Transverse colon (tissue), 4 donors: ENCODE data around the gene ACBD5. TPM values are rescaled to one million over a fixed set of nuclear protein-coding genes. Genes with fewer than 3 reads are reported as not detected.
"Not testable (repeated sequence)": the region's sequence is repeated elsewhere in the genome, so short reads cannot be mapped to it uniquely, and the experiment has no call there.

Experiments
- DNase-seq: peaks from one replicate; pipeline ENCODE4 v3.0.0-alpha.2; 2019
- H3K27ac ChIP-seq, 4 donors: fragments of 200-600 bp; sonication (generic); 2 replicates each; pipeline ENCODE4 v1.5.1; 2016 to 2018; ENCODE audit warnings: inconsistent platforms in 4 of 4
- H3K27me3 ChIP-seq: fragments of 200-600 bp; sonication (generic); 2 replicates; pipeline ENCODE4 v1.5.1; 2017; ENCODE audit warnings: inconsistent platforms
- H3K36me3 ChIP-seq, 4 donors: fragments of 200-600 bp; sonication (generic); 2 replicates each; pipeline ENCODE4 v1.5.1; 2017 to 2019; ENCODE audit warnings: inconsistent platforms in 4 of 4
- H3K4me1 ChIP-seq, 4 donors: fragments of 200-600 bp; sonication (generic); 2 replicates each; pipeline ENCODE4 v1.5.1; 2017 to 2020; ENCODE audit warnings: inconsistent platforms in 4 of 4
- H3K4me3 ChIP-seq, 4 donors: fragments of 200-600 bp; sonication (generic); 1 replicate in 1 of 4; 2 replicates in 3 of 4; pipeline versions ENCODE4 v1.5.1 to v1.6.1; 2017 to 2019; ENCODE audit warnings: inconsistent platforms in 4 of 4
- H3K9me3 ChIP-seq, 2 donors: fragments of 200-600 bp; sonication (generic); 2 replicates each; pipeline ENCODE4 v1.5.1; 2017 to 2019; ENCODE audit warnings: inconsistent platforms in 2 of 2
- EP300 ChIP-seq: sonication (generic); formaldehyde crosslinking; IDR thresholded peaks from one replicate; pipeline ENCODE4 v1.6.1; 2017; ENCODE audit warnings: antibody characterized with exemption, low read depth
- POLR2A ChIP-seq: fragments of 450-650 bp; IDR thresholded peaks from one replicate; pipeline ENCODE4 v1.6.1; 2016; ENCODE audit warnings: antibody characterized with exemption, mild to moderate bottlenecking, moderate library complexity
- POLR2AphosphoS5 ChIP-seq, 3 donors: sonication (generic); formaldehyde crosslinking; IDR thresholded peaks; one replicate each; pipeline ENCODE4 v1.6.1; 2016; ENCODE audit warnings: antibody characterized with exemption in 3 of 3
- WGBS, 2 donors: methylation state at CpG; one replicate each; pipeline ENCODE4 v1.1.5; 2018; ENCODE audit warnings: low coverage in 1 of 2; 5-methylcytosine and 5-hydroxymethylcytosine counted together
- in situ Hi-C, 4 donors: fragments of 200-750 bp; cut with MboI; loops; one replicate each; pipeline versions ENCODE4 v1.15.0 to v1.15.1; 2017; ENCODE audit warnings: low sequenced_read_pairs in 3 of 4, low pct_ligation_motif_present in 1 of 4, low pct_unique_long_range_greater_than_20kb in 1 of 4
- intact Hi-C: fragments of 100-400 bp; cut with DNase I; formaldehyde crosslinking; loops from one replicate; pipeline ENCODE4 v1.15.1; 2023; ENCODE audit warnings: low total_unique reads
- total RNA-seq, 4 donors: library from RNA; depleted of rRNA; stranded (reverse); fragments of >200 nt; gene quantifications; one replicate each; pipeline ENCODE4 v1.1.0, GENCODE V29; 2016
- TF ChIP-seq, protein P1 (sequence below), 5 experiments: fragments of 200-600 bp in 3 of 5; fragments of 450-650 bp in 2 of 5; sonication (generic) in 3 of 5; IDR thresholded peaks; 1 replicate in 2 of 5; 2 replicates in 3 of 5; pipeline ENCODE4 v1.5.1; 2016 to 2017; ENCODE audit warnings: antibody characterized with exemption in 5 of 5, inconsistent platforms in 3 of 5, mild to moderate bottlenecking in 2 of 5, moderate library complexity in 1 of 5

ACBD5 gene
- total RNA-seq, 4 donors from 2014 or later = 8.2 to 42.6 (median 32.8) TPM

DNA sequence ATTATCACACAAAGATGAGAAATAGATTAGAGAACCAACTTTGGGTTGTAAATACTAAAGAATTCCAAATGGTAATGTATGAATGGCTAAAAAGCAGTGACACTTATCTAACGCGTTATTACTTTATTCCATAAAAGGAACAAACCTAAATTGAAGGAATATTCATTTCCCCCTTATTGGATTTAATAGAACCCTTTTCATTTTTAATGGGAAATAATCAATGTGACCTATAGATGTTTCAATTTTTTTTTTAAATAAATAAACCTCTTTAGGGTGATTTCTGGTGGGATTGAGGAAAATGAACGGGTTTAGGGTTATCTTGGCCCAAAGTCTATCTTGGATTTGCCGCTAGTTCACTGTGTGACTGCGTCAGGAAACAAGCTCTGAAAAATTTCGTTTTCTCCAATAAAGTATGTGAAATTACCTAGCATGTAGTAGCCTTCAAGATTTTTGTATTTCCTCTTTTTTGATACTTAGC is 1.9 kb upstream of the ACBD5 start:
- 0 to 2% methylated on average over 6 of the region's 6 CpGs for WGBS, 2 donors
- intact Hi-C loops = no loop called here
- Histone ChIP-seq H3K36me3 (no peaks in the 10 kb centered on the region), H3K9me3 (no peaks in the 10 kb centered on the region), H3K4me1 (peaks cover 15 to 37% (median 30%) of the 10 kb centered on the region in 4 donors), H3K27me3 (no peaks in the 10 kb centered on the region), H3K4me3 (peak overlapping the region; percentile 22 to 69 (median 62)), H3K27ac (peak overlapping the region; percentile 95 to 99 (median 99))
- in situ Hi-C loops = loop anchor here in 1 of 4 donors (25.0 kb wide), 1 partner anchor 270 kb away; the partner anchor contains the start of gene RAB18
- no peak for DNase-seq
- TF ChIP-seq, protein P1, sequence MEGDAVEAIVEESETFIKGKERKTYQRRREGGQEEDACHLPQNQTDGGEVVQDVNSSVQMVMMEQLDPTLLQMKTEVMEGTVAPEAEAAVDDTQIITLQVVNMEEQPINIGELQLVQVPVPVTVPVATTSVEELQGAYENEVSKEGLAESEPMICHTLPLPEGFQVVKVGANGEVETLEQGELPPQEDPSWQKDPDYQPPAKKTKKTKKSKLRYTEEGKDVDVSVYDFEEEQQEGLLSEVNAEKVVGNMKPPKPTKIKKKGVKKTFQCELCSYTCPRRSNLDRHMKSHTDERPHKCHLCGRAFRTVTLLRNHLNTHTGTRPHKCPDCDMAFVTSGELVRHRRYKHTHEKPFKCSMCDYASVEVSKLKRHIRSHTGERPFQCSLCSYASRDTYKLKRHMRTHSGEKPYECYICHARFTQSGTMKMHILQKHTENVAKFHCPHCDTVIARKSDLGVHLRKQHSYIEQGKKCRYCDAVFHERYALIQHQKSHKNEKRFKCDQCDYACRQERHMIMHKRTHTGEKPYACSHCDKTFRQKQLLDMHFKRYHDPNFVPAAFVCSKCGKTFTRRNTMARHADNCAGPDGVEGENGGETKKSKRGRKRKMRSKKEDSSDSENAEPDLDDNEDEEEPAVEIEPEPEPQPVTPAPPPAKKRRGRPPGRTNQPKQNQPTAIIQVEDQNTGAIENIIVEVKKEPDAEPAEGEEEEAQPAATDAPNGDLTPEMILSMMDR (IDR thresholded peaks at IDR 0.05) = no peak
- TF ChIP-seq POLR2AphosphoS5 (IDR thresholded peaks at IDR 0.05) = no peak
- TF ChIP-seq EP300 = no peak
- no peak for TF ChIP-seq POLR2A

DNA sequence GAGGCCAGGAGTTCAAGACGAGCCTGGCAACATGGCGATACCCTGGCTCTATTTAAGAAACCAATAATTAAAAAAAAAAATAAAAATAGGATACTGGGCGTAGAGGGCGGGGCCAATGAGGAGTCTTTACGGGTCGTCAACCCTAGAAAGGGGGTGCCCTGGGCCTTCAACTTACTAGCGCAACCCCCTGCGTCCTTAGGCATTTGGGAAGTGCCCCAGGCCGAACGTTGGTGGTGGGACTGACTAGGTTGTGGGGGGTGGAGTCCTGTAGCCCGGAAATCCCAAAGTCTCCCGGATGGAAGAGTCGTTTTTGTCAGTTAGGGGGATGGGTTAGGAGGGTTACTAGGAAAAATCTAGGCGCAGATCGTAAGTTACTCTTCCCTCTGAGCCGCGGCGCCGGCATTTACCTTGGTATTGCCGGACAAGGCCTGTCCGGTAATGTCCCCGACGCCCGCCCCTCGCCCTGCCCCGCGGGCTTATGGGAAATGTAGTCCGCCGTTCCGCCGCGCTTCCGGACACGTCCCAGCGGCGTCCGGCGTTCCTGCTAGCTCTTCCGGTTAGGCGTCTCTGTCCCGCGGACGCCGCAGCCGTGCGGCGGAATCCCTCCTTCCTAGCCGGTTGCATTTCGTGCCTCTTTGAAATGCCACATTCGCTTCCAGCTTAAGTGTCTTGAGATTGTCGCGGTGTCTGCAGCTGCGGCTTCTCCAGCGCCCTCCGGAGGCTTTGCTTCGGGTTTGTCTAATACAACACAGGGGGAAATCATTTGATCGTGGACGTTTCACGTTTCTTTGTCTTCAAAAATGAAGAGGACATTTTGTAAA is 1.3 kb upstream of the ACBD5 start:
- peaks cover 15 to 43% (median 30%) of the 10 kb centered on the region in 4 donors for H3K4me1 ChIP-seq
- no peaks in the 10 kb centered on the region for H3K36me3 ChIP-seq
- H3K9me3 ChIP-seq = no peaks in the 10 kb centered on the region
- peak overlapping the region; percentile 60 to 79 (median 66) for H3K4me3 ChIP-seq
- peak overlapping the region; percentile 95 to 99 (median 99) for H3K27ac ChIP-seq
- TF ChIP-seq POLR2AphosphoS5 (IDR thresholded peaks at IDR 0.05) (peak; percentile 96 to 98 (median 98)), EP300 (no peak), POLR2A (peak; percentile 96)
- TF ChIP-seq, protein P1 (IDR thresholded peaks at IDR 0.05) = peak; percentile 15 to 64 (median 21)
- intact Hi-C loops (no loop called here), in situ Hi-C loops (loop anchor here in 1 of 4 donors (25.0 kb wide), 1 partner anchor 270 kb away; the partner anchor contains the start of gene RAB18)
- DNase-seq = peak; percentile 94
- 3 to 8% methylated on average over 16 to 57 of the region's 59 CpGs for WGBS, 2 donors
- H3K27me3 ChIP-seq = no peaks in the 10 kb centered on the region

DNA sequence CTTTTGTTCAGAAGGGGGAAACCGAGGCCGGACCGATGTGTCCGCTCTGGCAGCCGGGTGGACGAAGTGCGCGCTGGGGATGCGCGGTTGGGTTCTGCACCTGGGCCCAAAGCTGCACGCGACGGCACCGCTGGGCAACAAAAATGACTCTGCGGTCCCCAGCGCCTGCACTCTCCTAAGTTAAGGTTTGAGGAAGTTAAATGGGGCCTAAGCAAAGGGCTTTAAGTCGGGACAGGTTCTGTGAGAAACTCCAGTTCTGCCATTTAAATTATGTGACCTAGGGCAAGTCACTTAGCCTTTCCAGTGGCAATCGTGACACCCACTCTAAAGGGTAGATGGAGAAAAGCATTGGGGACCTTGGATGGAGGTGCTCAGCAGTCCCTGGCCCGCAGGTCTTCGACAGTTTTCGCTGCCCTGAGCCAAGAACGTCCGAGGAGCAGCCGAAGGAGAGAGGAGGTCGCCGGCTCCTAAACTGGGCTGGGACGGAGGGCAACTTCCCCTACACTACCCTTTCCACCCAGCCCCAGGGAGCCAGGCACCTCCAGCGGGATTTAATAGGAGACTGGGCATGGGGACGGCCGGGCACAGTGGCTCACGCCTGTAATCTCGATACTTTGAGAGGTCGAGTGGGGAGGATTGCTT is 534 bp upstream of the ACBD5 start:
- peaks cover 15 to 51% (median 30%) of the 10 kb centered on the region in 4 donors for H3K4me1 ChIP-seq
- in situ Hi-C loops = loop anchor here in 1 of 4 donors (25.0 kb wide), 1 partner anchor 271 kb away; the partner anchor contains the start of gene RAB18
- no peaks in the 10 kb centered on the region for H3K36me3 ChIP-seq
- H3K9me3 ChIP-seq = no peaks in the 10 kb centered on the region
- H3K27me3 ChIP-seq = no peaks in the 10 kb centered on the region
- H3K27ac ChIP-seq = peak overlapping the region; percentile 95 to 99 (median 99)
- intact Hi-C loops = no loop called here
- TF ChIP-seq, protein P1 (IDR thresholded peaks at IDR 0.05) = no peak
- TF ChIP-seq POLR2AphosphoS5 (IDR thresholded peaks at IDR 0.05) = no peak
- no peak for TF ChIP-seq POLR2A
- TF ChIP-seq EP300 = no peak
- peak; percentile 17 for DNase-seq
- peak overlapping the region; percentile 60 to 79 (median 66) for H3K4me3 ChIP-seq
- 21 to 30% methylated on average over 11 to 33 of the region's 33 CpGs for WGBS, 2 donors

DNA sequence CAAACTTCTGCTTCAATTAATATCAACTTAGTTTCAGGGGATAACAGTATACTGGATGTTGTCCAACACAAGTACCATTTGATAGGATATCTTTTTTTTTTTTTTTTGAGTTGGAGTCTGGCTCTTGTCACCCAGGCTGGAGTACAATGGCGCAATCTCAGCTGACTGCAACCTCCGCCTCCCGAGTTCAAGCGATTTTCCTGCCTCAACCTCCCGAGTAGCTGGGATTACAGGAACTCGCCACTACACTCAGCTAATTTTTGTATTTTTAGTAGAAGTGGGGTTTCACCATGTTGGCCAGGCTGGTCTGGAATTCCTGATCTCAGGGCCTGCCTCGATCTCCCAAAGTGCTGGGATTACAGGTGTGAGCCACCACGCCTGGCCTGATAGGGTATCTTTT is 3.1 kb downstream of the ACBD5 start:
- H3K36me3 ChIP-seq, H3K27ac ChIP-seq, H3K9me3 ChIP-seq, DNase-seq, H3K27me3 ChIP-seq, intact Hi-C loops, H3K4me3 ChIP-seq: not testable (repeated sequence)
- WGBS, 2 donors = 91% methylated on average over 8 of the region's 8 CpGs; no CpG with 5 or more reads in 1 of the 2 donors
- H3K4me1 ChIP-seq = peaks cover 9 to 57% (median 38%) of the 10 kb centered on the region in 4 donors
- in situ Hi-C loops = loop anchor here in 1 of 4 donors (25.0 kb wide), 1 partner anchor 275 kb away; the partner anchor contains the start of gene RAB18

DNA sequence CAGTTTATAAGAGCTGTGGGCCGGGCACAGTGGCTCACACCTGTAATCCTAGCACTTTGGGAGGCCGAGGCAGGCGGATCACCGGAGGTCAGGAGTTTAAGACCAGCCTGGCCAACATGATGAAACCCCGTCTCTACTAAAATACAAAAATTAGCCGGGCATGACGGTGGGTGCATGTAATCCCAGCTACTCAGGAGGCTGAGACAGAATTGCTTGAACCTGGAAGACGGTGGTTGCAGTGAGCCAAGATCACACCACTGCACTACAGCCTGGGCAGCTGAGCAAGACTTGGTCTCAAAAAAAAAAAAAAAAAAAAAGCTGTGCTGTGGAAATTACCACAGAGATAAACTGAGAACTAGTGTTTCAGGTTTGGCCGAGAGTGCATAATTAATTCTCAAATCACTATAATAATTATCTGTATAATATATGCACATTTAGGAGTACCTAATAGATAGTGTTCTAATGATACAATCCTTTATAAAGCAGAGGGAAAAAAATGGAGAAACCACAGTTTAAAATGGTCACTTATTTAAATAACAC is 3.9 kb downstream of the ACBD5 start:
- H3K9me3 ChIP-seq, DNase-seq, H3K27ac ChIP-seq, H3K27me3 ChIP-seq, H3K4me3 ChIP-seq, intact Hi-C loops: not testable (repeated sequence)
- in situ Hi-C loops = loop anchor here in 1 of 4 donors (25.0 kb wide), 1 partner anchor 276 kb away; the partner anchor contains the start of gene RAB18
- peaks cover 0 to 10% (median 0%) of the 10 kb centered on the region in 4 donors for H3K36me3 ChIP-seq
- 48 to 57% methylated on average over 6 to 9 of the region's 9 CpGs for WGBS, 2 donors
- H3K4me1 ChIP-seq = peaks cover 9 to 57% (median 35%) of the 10 kb centered on the region in 4 donors
